Measurements from ENCODE around the gene OSM.
A peak's percentile ranks its signal among the peaks of the same experiment; 100 is the strongest.

OSM gene

GRCh38 chr22:30285176-30285845 is 18.7 kb upstream of the OSM start:
- DNase-seq = no peak

GRCh38 chr22:30284666-30285065 is 18.0 kb upstream of the OSM start:
- no peak for DNase-seq

GRCh38 chr22:30284172-30284571 is 17.5 kb upstream of the OSM start:
- no peak for DNase-seq

GRCh38 chr22:30283342-30283741 is 16.7 kb upstream of the OSM start:
- DNase-seq = no peak

GRCh38 chr22:30282616-30283046 is 16.0 kb upstream of the OSM start:
- DNase-seq = no peak

- no peak for DNase-seq
Observed at GRCh38 chr22:30280505-30280904, 13.9 kb upstream of the OSM start.

GRCh38 chr22:30279932-30280331 is 13.3 kb upstream of the OSM start:
- no peak for DNase-seq

GRCh38 chr22:30279046-30279788 is 12.6 kb upstream of the OSM start:
- DNase-seq = no peak

GRCh38 chr22:30277547-30278344 is 11.1 kb upstream of the OSM start:
- no peak for DNase-seq

- DNase-seq = no peak
Observed at GRCh38 chr22:30276039-30276438, 9.4 kb upstream of the OSM start.

- no peak for DNase-seq
Observed at GRCh38 chr22:30275625-30276024, 9.0 kb upstream of the OSM start.

GRCh38 chr22:30274437-30274812 is 7.8 kb upstream of the OSM start:
- no peak for DNase-seq

GRCh38 chr22:30273711-30274436 is 7.2 kb upstream of the OSM start:
- DNase-seq = no peak

- no peak for DNase-seq
Observed at GRCh38 chr22:30272781-30273601, 6.3 kb upstream of the OSM start.

GRCh38 chr22:30270832-30271231 is 4.2 kb upstream of the OSM start:
- no peak for DNase-seq

- DNase-seq = no peak
Observed at GRCh38 chr22:30268331-30268730, 1.7 kb upstream of the OSM start.

- peak; percentile 48 for DNase-seq
Observed at GRCh38 chr22:30267382-30268302, 991 bp upstream of the OSM start.

- peak; percentile 77 for DNase-seq
Observed at GRCh38 chr22:30265823-30266444, 717 bp downstream of the OSM start.

- no peak for DNase-seq
Observed at GRCh38 chr22:30265131-30265720, 1.4 kb downstream of the OSM start.

- DNase-seq = no peak
Observed at GRCh38 chr22:30263883-30264282, 2.8 kb downstream of the OSM start.
